PC-9 (cell line): ENCODE measurements around the gene C16orf90. TPM values are rescaled to one million over a fixed set of nuclear protein-coding genes. Genes with fewer than 3 reads are reported as not detected.
"Not testable (repeated sequence)": the region's sequence is repeated elsewhere in the genome, so short reads cannot be mapped to it uniquely, and the experiment has no call there.

Experiments used
- BruUV-seq: library from RNA; stranded (reverse); fragments of 400-500 nt; replicated peaks from 2 replicates; lab custom pipeline; 2021; lab: Mats Ljungman, UMichigan
- CTCF ChIA-PET: fragments of 300-600 bp; sonication (Branson Sonifier 250); formaldehyde crosslinking; loops from one replicate; lab custom pipeline; 2022; ENCODE audit warnings: antibody characterized with exemption; lab: Charles Lee
- POLR2A ChIA-PET: fragments of 300-600 bp; sonication (Branson Sonifier 250); formaldehyde crosslinking; loops from one replicate; lab custom pipeline; 2022; ENCODE audit warnings: antibody characterized with exemption; ENCODE audit not compliant: unreplicated experiment; lab: Charles Lee
- DNase-seq, 2 experiments: peaks; one replicate each; pipeline versions ENCODE4 v3.0.0 to v3.0.0-alpha.2; 2015 to 2022; ENCODE audit warnings: mixed read lengths in 1 of 2
- H2AFZ ChIP-seq: fragments of 200-600 bp; sonication (generic); 2 replicates; pipeline ENCODE4 v1.8.1; 2017; ENCODE audit warnings: antibody characterized with exemption
- H3F3A ChIP-seq: fragments of 200-600 bp; sonication (generic); 2 replicates; pipeline ENCODE4 v1.8.1; 2017; ENCODE audit warnings: antibody characterized with exemption, mild to moderate bottlenecking, low read depth; ENCODE audit not compliant: insufficient read depth
- H3K27ac ChIP-seq: fragments of 200-600 bp; sonication (generic); 2 replicates; pipeline ENCODE4 v1.6.1; 2016; ENCODE audit warnings: mixed run types
- H3K27me3 ChIP-seq: fragments of 200-600 bp; sonication (generic); 2 replicates; pipeline ENCODE4 v1.6.1; 2016; ENCODE audit warnings: low read depth, mixed run types; ENCODE audit not compliant: insufficient read depth
- H3K36me3 ChIP-seq: fragments of 200-600 bp; sonication (generic); 2 replicates; pipeline ENCODE4 v1.6.1; 2016; ENCODE audit warnings: low read depth, mixed run types
- H3K4me1 ChIP-seq: fragments of 200-600 bp; sonication (generic); replicated peaks from 2 replicates; pipeline ENCODE4 v1.6.1; 2016; ENCODE audit warnings: mixed run types; ENCODE audit not compliant: insufficient read depth
- H3K4me2 ChIP-seq: fragments of 200-600 bp; sonication (generic); 2 replicates; pipeline ENCODE4 v1.6.1; 2017; ENCODE audit warnings: mixed run types
- H3K4me3 ChIP-seq: fragments of 200-600 bp; sonication (generic); 2 replicates; pipeline ENCODE4 v1.6.1; 2016; ENCODE audit warnings: mixed run types
- H3K79me2 ChIP-seq: fragments of 200-600 bp; sonication (generic); 2 replicates; pipeline ENCODE4 v1.6.1; 2017; ENCODE audit warnings: low read depth, mixed run types
- H3K9me2 ChIP-seq: fragments of 200-600 bp; sonication (generic); 2 replicates; pipeline ENCODE4 v1.8.1; 2017; ENCODE audit warnings: mild to moderate bottlenecking; ENCODE audit not compliant: insufficient read depth
- H3K9me3 ChIP-seq: fragments of 200-600 bp; sonication (generic); 2 replicates; pipeline ENCODE4 v1.8.1; 2016; ENCODE audit warnings: low read depth; ENCODE audit not compliant: insufficient read depth
- H4K20me1 ChIP-seq: fragments of 200-600 bp; sonication (generic); 2 replicates; pipeline ENCODE4 v1.8.1; 2017; ENCODE audit not compliant: insufficient read depth
- EZH2 ChIP-seq: fragments of 200-600 bp; sonication (generic); IDR thresholded peaks from 2 replicates; pipeline ENCODE4 v1.8.0; 2017; ENCODE audit warnings: antibody characterized with exemption, low read depth
- intact Hi-C: fragments of 100-400 bp; cut with micrococcal nuclease; formaldehyde crosslinking; loops from one replicate; pipeline ENCODE4 v1.10.0; 2022; ENCODE audit not compliant: unreplicated experiment
- total RNA-seq: library from RNA; stranded (reverse); gene quantifications from 2 replicates; pipeline ENCODE4 v1.2.3, GENCODE V29; 2021
- TF ChIP-seq, protein P1 (sequence below): fragments of 200-600 bp; sonication (generic); conservative IDR thresholded peaks from 2 replicates; pipeline ENCODE4 v1.6.1; 2017; ENCODE audit warnings: mixed run types, antibody characterized with exemption, mild to moderate bottlenecking, moderate library complexity

C16orf90 gene
- total RNA-seq, 1 experiment from 2014 or later = not detected

DNA sequence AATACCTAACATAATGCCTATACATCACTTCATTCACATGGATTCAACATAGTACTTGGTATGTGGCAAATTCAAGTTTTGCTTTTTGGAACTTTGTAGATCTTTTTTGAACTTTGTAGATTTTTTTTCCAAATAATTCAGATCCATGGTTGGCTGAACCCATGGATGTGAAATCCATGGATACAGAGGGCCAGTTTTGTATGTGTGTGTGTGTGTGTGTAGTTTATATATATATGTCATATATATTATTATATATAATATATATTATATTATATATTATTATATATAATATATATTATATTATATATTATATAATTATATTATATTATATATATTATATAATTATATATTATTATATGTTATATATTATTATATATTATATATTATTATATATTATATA, 33.9 kb upstream of the C16orf90 start:
- intact Hi-C loops = loop anchor here (10.0 kb wide), 1 partner anchor 116 kb away; no protein-coding TSS in a partner anchor
- TF ChIP-seq EZH2 = no peak
- TF ChIP-seq, protein P1, sequence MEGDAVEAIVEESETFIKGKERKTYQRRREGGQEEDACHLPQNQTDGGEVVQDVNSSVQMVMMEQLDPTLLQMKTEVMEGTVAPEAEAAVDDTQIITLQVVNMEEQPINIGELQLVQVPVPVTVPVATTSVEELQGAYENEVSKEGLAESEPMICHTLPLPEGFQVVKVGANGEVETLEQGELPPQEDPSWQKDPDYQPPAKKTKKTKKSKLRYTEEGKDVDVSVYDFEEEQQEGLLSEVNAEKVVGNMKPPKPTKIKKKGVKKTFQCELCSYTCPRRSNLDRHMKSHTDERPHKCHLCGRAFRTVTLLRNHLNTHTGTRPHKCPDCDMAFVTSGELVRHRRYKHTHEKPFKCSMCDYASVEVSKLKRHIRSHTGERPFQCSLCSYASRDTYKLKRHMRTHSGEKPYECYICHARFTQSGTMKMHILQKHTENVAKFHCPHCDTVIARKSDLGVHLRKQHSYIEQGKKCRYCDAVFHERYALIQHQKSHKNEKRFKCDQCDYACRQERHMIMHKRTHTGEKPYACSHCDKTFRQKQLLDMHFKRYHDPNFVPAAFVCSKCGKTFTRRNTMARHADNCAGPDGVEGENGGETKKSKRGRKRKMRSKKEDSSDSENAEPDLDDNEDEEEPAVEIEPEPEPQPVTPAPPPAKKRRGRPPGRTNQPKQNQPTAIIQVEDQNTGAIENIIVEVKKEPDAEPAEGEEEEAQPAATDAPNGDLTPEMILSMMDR = no peak
- CTCF ChIA-PET = interaction anchor here (0.6 kb wide), 1 partner anchor 743 kb away, joined by 4 read pairs; no protein-coding TSS in a partner anchor

DNA sequence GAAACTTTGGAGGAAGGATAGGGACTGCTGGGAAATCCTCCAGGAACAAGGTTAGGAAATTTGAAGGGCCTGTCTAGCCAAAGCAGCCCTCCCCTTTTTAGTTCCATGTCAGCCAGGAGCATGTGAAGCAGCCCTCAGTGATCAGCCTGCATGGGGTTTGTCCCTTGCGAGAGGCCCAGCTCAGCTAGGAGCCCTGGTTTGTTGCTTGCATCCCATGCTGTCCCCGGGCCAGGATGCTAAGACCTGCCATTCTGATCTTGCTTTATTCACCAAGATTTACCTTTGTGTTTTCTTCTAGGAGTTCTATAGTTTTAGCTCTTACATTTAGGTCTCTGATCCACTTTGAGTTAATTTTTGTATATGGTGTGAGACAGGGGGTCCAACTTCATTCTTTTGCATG, 33.1 kb upstream of the C16orf90 start:
- no peaks in the 10 kb centered on the region for H3K79me2 ChIP-seq
- no peak for DNase-seq
- H2AFZ ChIP-seq = no peak overlapping the region
- H3K36me3 ChIP-seq = no peaks in the 10 kb centered on the region; the same call in 1 of the 2 replicates
- TF ChIP-seq, protein P1 = no peak
- no peak for TF ChIP-seq EZH2
- intact Hi-C loops = loop anchor here (10.0 kb wide), 1 partner anchor 116 kb away; no protein-coding TSS in a partner anchor
- no peak overlapping the region for H3K4me3 ChIP-seq
- H3F3A ChIP-seq = no peaks in the 10 kb centered on the region
- H3K4me2 ChIP-seq = no peak overlapping the region
- no TSS peak for BruUV-seq
- no peaks in the 10 kb centered on the region; the same call in 1 of the 2 replicates for H3K4me1 ChIP-seq
- ChIA-PET CTCF (no interaction called here), POLR2A (no interaction called here)
- no peaks in the 10 kb centered on the region for H3K9me3 ChIP-seq
- H3K27ac ChIP-seq = no peak overlapping the region
- H4K20me1 ChIP-seq = no peaks in the 10 kb centered on the region
- no peaks in the 10 kb centered on the region for H3K9me2 ChIP-seq
- H3K27me3 ChIP-seq = no peaks in the 10 kb centered on the region

More for the DNA sequence above, 33.9 kb upstream of the C16orf90 start:
- Histone ChIP-seq H3K27ac (no peak overlapping the region), H3K27me3 (no peaks in the 10 kb centered on the region), H3K9me3 (no peaks in the 10 kb centered on the region), H3K79me2 (no peaks in the 10 kb centered on the region), H3K4me1 (no peaks in the 10 kb centered on the region; the same call in 1 of the 2 replicates), H3K9me2 (no peaks in the 10 kb centered on the region), H3K4me3 (no peak overlapping the region), H4K20me1 (no peaks in the 10 kb centered on the region), H3K36me3 (no peaks in the 10 kb centered on the region; the same call in 1 of the 2 replicates), H3K4me2 (no peak overlapping the region), H3F3A (no peaks in the 10 kb centered on the region), H2AFZ (no peak overlapping the region)
- BruUV-seq = no TSS peak
- POLR2A ChIA-PET = no interaction called here
- no peak for DNase-seq

DNA sequence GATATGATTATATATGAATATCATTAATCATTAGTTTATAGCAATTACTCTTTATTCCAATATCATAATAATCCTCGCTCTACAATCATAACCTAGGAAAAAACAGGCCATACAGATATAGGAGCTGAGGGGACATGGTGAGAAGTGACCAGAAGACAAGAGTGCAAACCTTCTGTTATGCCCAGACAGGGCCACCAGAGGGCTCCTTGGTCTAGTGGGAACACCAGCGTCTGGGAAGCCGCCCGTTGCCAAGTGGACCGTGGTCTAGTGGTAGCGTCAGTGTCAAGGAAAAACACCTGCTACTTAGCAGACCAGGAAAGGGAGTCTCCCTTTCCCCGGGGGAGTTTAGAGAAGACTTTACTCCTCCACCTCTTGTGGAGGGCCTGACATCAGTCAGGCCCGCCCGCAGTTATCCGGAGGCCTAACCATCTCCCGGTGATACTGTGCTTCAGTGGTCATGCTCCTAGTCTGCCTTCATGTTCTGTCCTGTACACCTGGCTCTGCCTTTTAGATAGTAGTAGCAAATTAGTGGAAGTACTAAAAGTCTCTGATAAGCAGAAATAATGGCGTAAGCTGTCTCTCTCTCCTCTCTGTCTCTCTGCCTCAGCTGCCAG, 32.0 kb upstream of the C16orf90 start:
- H3K4me1 ChIP-seq, H3K27me3 ChIP-seq, H3K79me2 ChIP-seq, H3K36me3 ChIP-seq, H3K9me2 ChIP-seq, H3K27ac ChIP-seq, H3K9me3 ChIP-seq, H3K4me2 ChIP-seq, H4K20me1 ChIP-seq, H3K4me3 ChIP-seq, POLR2A ChIA-PET, H3F3A ChIP-seq, BruUV-seq, H2AFZ ChIP-seq: not testable (repeated sequence)
- intact Hi-C loops = loop anchor here (10.0 kb wide), 1 partner anchor 117 kb away; no protein-coding TSS in a partner anchor
- CTCF ChIA-PET = interaction anchor here (0.7 kb wide), 1 partner anchor 85 kb away, joined by 4 read pairs; no protein-coding TSS in a partner anchor
- TF ChIP-seq, protein P1 = peak; percentile 76
- peak in 1 of 2 experiments; percentile 73 for DNase-seq
